ENCODE data around the gene SYT2. TPM values are rescaled to one million over a fixed set of nuclear protein-coding genes. Genes with fewer than 3 reads are reported as not detected.
"Not testable (repeated sequence)": the region's sequence is repeated elsewhere in the genome, so short reads cannot be mapped to it uniquely, and the experiment has no call there.

SYT2 gene
- total and polyA plus RNA-seq, 4 donors, result 0.01 to 0.23 (median 0.03) TPM

- TF ChIP-seq CTCF (IDR thresholded peaks at IDR 0.05; ENCODE audit: control extremely low read depth, extremely low read depth), result no peak
- DNase-seq (no peak), ATAC-seq (ENCODE audit: insufficient read depth, low FRiP score) (no peak)
- H3K9me3 ChIP-seq (ENCODE audit: control insufficient read depth in 4 of 4, insufficient read depth in 3 of 4, low read length in 3 of 4), result no peaks in the 10 kb centered on the region
- H3K4me1 ChIP-seq (ENCODE audit: control insufficient read depth in 5 of 5, insufficient read depth in 5 of 5, low read length in 5 of 5), result peaks cover 0 to 13% (median 0%) of the 10 kb centered on the region in 5 donors
- no peak overlapping the region for H3K4me3 ChIP-seq
- no peak overlapping the region for H3K27ac ChIP-seq (ENCODE audit: low read depth in 1 of 2, low read length in 1 of 2)
- no peaks in the 10 kb centered on the region for H3K27me3 ChIP-seq (ENCODE audit: control insufficient read depth in 3 of 3, insufficient read depth in 3 of 3, low read length in 2 of 3)
- no peaks in the 10 kb centered on the region for H3K36me3 ChIP-seq (ENCODE audit: control insufficient read depth in 4 of 4, insufficient read depth in 4 of 4, low read length in 4 of 4)
- no peak overlapping the region for H3K9ac ChIP-seq (ENCODE audit: insufficient read depth in 1 of 2, low read length in 2 of 2)
Observed at GRCh38 chr1:202547215-202547614, 163.0 kb downstream of the SYT2 start.

GRCh38 chr1:202546796-202547195, 163.5 kb downstream of the SYT2 start:
- Histone ChIP-seq H3K4me1 (ENCODE audit: control insufficient read depth in 5 of 5, insufficient read depth in 5 of 5, low read length in 5 of 5) (peaks cover 0 to 13% (median 0%) of the 10 kb centered on the region in 5 donors), H3K27ac (ENCODE audit: low read depth in 1 of 2, low read length in 1 of 2) (peak overlapping the region in 1 of 2 donors; percentile 66)
- H3K36me3 ChIP-seq (ENCODE audit: control insufficient read depth in 4 of 4, insufficient read depth in 4 of 4, low read length in 4 of 4); H3K9me3 ChIP-seq (ENCODE audit: control insufficient read depth in 4 of 4, insufficient read depth in 3 of 4, low read length in 3 of 4); H3K9ac ChIP-seq (ENCODE audit: insufficient read depth in 1 of 2, low read length in 2 of 2); ATAC-seq (ENCODE audit: insufficient read depth, low FRiP score); H3K27me3 ChIP-seq (ENCODE audit: control insufficient read depth in 3 of 3, insufficient read depth in 3 of 3, low read length in 2 of 3); H3K4me3 ChIP-seq; DNase-seq: not testable (repeated sequence)
- 65 to 66% methylated on average over 3 of the region's 3 CpGs for WGBS, 2 donors

GRCh38 chr1:202546377-202546776, 163.9 kb downstream of the SYT2 start:
- H3K27me3 ChIP-seq (ENCODE audit: control insufficient read depth in 3 of 3, insufficient read depth in 3 of 3, low read length in 2 of 3); H3K36me3 ChIP-seq (ENCODE audit: control insufficient read depth in 4 of 4, insufficient read depth in 4 of 4, low read length in 4 of 4); H3K9me3 ChIP-seq (ENCODE audit: control insufficient read depth in 4 of 4, insufficient read depth in 3 of 4, low read length in 3 of 4); DNase-seq; H3K4me3 ChIP-seq; ATAC-seq (ENCODE audit: insufficient read depth, low FRiP score); H3K9ac ChIP-seq (ENCODE audit: insufficient read depth in 1 of 2, low read length in 2 of 2): not testable (repeated sequence)
- WGBS, 2 donors, result 54 to 81% methylated on average over 3 of the region's 3 CpGs
- H3K4me1 ChIP-seq (ENCODE audit: control insufficient read depth in 5 of 5, insufficient read depth in 5 of 5, low read length in 5 of 5), result peaks cover 0 to 16% (median 0%) of the 10 kb centered on the region in 5 donors
- peak overlapping the region; percentile 53 to 66 for H3K27ac ChIP-seq (ENCODE audit: low read depth in 1 of 2, low read length in 1 of 2)

- peak overlapping the region; percentile 53 to 66 for H3K27ac ChIP-seq (ENCODE audit: low read depth in 1 of 2, low read length in 1 of 2)
- 83 to 86% methylated on average over 3 of the region's 3 CpGs for WGBS, 2 donors
- H3K4me1 ChIP-seq (ENCODE audit: control insufficient read depth in 5 of 5, insufficient read depth in 5 of 5, low read length in 5 of 5), result peaks cover 0 to 17% (median 0%) of the 10 kb centered on the region in 5 donors
- ATAC-seq (ENCODE audit: insufficient read depth, low FRiP score); H3K27me3 ChIP-seq (ENCODE audit: control insufficient read depth in 3 of 3, insufficient read depth in 3 of 3, low read length in 2 of 3); H3K9me3 ChIP-seq (ENCODE audit: control insufficient read depth in 4 of 4, insufficient read depth in 3 of 4, low read length in 3 of 4); DNase-seq; H3K4me3 ChIP-seq; H3K9ac ChIP-seq (ENCODE audit: insufficient read depth in 1 of 2, low read length in 2 of 2); H3K36me3 ChIP-seq (ENCODE audit: control insufficient read depth in 4 of 4, insufficient read depth in 4 of 4, low read length in 4 of 4): not testable (repeated sequence)
Observed at GRCh38 chr1:202545647-202546303, 164.5 kb downstream of the SYT2 start.

- peak overlapping the region in 1 of 2 donors; percentile 66 for H3K27ac ChIP-seq (ENCODE audit: low read depth in 1 of 2, low read length in 1 of 2)
- not testable (repeated sequence) for H3K27me3 ChIP-seq (ENCODE audit: control insufficient read depth in 3 of 3, insufficient read depth in 3 of 3, low read length in 2 of 3); H3K36me3 ChIP-seq (ENCODE audit: control insufficient read depth in 4 of 4, insufficient read depth in 4 of 4, low read length in 4 of 4); H3K9ac ChIP-seq (ENCODE audit: insufficient read depth in 1 of 2, low read length in 2 of 2); DNase-seq; H3K4me3 ChIP-seq; H3K9me3 ChIP-seq (ENCODE audit: control insufficient read depth in 4 of 4, insufficient read depth in 3 of 4, low read length in 3 of 4); ATAC-seq (ENCODE audit: insufficient read depth, low FRiP score)
- WGBS, 2 donors, result 89 to 92% methylated on average over 6 of the region's 6 CpGs
- H3K4me1 ChIP-seq (ENCODE audit: control insufficient read depth in 5 of 5, insufficient read depth in 5 of 5, low read length in 5 of 5), result peaks cover 0 to 21% (median under 1%) of the 10 kb centered on the region in 5 donors
Observed at GRCh38 chr1:202544766-202545449, 165.3 kb downstream of the SYT2 start.

GRCh38 chr1:202543537-202543936, 166.7 kb downstream of the SYT2 start:
- not testable (repeated sequence) for H3K36me3 ChIP-seq (ENCODE audit: control insufficient read depth in 4 of 4, insufficient read depth in 4 of 4, low read length in 4 of 4); H3K4me3 ChIP-seq; H3K27me3 ChIP-seq (ENCODE audit: control insufficient read depth in 3 of 3, insufficient read depth in 3 of 3, low read length in 2 of 3); ATAC-seq (ENCODE audit: insufficient read depth, low FRiP score); H3K9me3 ChIP-seq (ENCODE audit: control insufficient read depth in 4 of 4, insufficient read depth in 3 of 4, low read length in 3 of 4); H3K9ac ChIP-seq (ENCODE audit: insufficient read depth in 1 of 2, low read length in 2 of 2); DNase-seq
- peak overlapping the region; percentile 47 to 51 for H3K27ac ChIP-seq (ENCODE audit: low read depth in 1 of 2, low read length in 1 of 2)
- H3K4me1 ChIP-seq (ENCODE audit: control insufficient read depth in 5 of 5, insufficient read depth in 5 of 5, low read length in 5 of 5), result peaks cover 0 to 25% (median 3%) of the 10 kb centered on the region in 5 donors
- WGBS, 2 donors, result 70 to 88% methylated on average over 11 of the region's 11 CpGs

- Histone ChIP-seq H3K4me1 (ENCODE audit: control insufficient read depth in 5 of 5, insufficient read depth in 5 of 5, low read length in 5 of 5) (peaks cover 0 to 25% (median 3%) of the 10 kb centered on the region in 5 donors), H3K27ac (ENCODE audit: low read depth in 1 of 2, low read length in 1 of 2) (peak overlapping the region in 1 of 2 donors; percentile 64)
- not testable (repeated sequence) for H3K36me3 ChIP-seq (ENCODE audit: control insufficient read depth in 4 of 4, insufficient read depth in 4 of 4, low read length in 4 of 4); H3K9me3 ChIP-seq (ENCODE audit: control insufficient read depth in 4 of 4, insufficient read depth in 3 of 4, low read length in 3 of 4); DNase-seq; H3K9ac ChIP-seq (ENCODE audit: insufficient read depth in 1 of 2, low read length in 2 of 2); H3K4me3 ChIP-seq; H3K27me3 ChIP-seq (ENCODE audit: control insufficient read depth in 3 of 3, insufficient read depth in 3 of 3, low read length in 2 of 3); ATAC-seq (ENCODE audit: insufficient read depth, low FRiP score)
Observed at GRCh38 chr1:202542415-202542814, 167.8 kb downstream of the SYT2 start.

All from lung (tissue), 12 donors.